HepG2 (cell line): ENCODE measurements around the gene KCNAB2. TPM values are rescaled to one million over a fixed set of nuclear protein-coding genes. Genes with fewer than 3 reads are reported as not detected.

Experiments
- ATAC-seq: fragments of 200-7000 bp; cut with Tn5 transposase; 3 replicates; pipeline ENCODE4 v1.9.1; 2020; ENCODE audit warnings: mild to moderate bottlenecking, moderate library complexity
- BruUV-seq: library from RNA; stranded (reverse); fragments of 400-500 nt; replicated peaks from 2 replicates; lab custom pipeline; 2021; lab: Mats Ljungman, UMichigan
- CTCF ChIA-PET: fragments of 300-600 bp; formaldehyde crosslinking; extraction: SDS; loops from one replicate; lab custom pipeline; 2021; ENCODE audit warnings: low total read pairs, inconsistent platforms, low intra/inter-chr PET ratio; lab: Yijun Ruan, JAX
- POLR2A ChIA-PET: fragments of 350-600 bp; sonication (Branson Sonifier 250); formaldehyde crosslinking; loops from one replicate; lab custom pipeline; 2020; ENCODE audit warnings: antibody characterized with exemption, inconsistent platforms; lab: Yijun Ruan, JAX
- DNase-seq: peaks from one replicate; pipeline ENCODE4 v3.0.0-alpha.2; 2015; ENCODE audit warnings: low spot score
- FAIRE-seq: peaks from 3 replicates; lab custom pipeline; 2011; peaks lifted over from hg19 to GRCh38; lab: Jason Lieb, UNC
- H2AFZ ChIP-seq: one replicate; pipeline ENCODE4 v1.6.1; 2011; ENCODE audit warnings: low read length, inconsistent platforms
- H3K27ac ChIP-seq: fragments of 300-600 bp; 3 replicates; pipeline ENCODE4 v1.8.0; 2011; ENCODE audit warnings: mixed run types, mild to moderate bottlenecking, mixed read lengths, low read length, inconsistent platforms; ENCODE audit not compliant: insufficient read depth; ENCODE audit errors: extremely low read length
- H3K27me3 ChIP-seq, 2 experiments: fragments of 200-600 bp in 1 of 2; 2 replicates in 1 of 2; 3 replicates in 1 of 2; pipeline versions ENCODE4 v1.6.0 to v1.8.0; 2011; ENCODE audit warnings: low read length in 2 of 2, mild to moderate bottlenecking in 2 of 2, moderate library complexity in 2 of 2, inconsistent platforms in 1 of 2; ENCODE audit not compliant: insufficient read depth in 2 of 2, control insufficient read depth in 1 of 2
- H3K36me3 ChIP-seq, 2 experiments: fragments of 200-600 bp in 1 of 2; replicated peaks in 1 of 2; 2 replicates in 1 of 2; 3 replicates in 1 of 2; pipeline versions ENCODE4 v1.5.1 to v1.8.0; 2011; ENCODE audit warnings: low read length in 2 of 2, inconsistent platforms in 1 of 2; ENCODE audit not compliant: insufficient read depth in 2 of 2, control insufficient read depth in 1 of 2
- H3K4me1 ChIP-seq: 2 replicates; pipeline ENCODE4 v1.5.1; 2012; ENCODE audit warnings: low read length, inconsistent platforms; ENCODE audit not compliant: insufficient read depth
- H3K4me2 ChIP-seq: 2 replicates; pipeline ENCODE4 v1.6.0; 2011; ENCODE audit warnings: low read depth, low read length, inconsistent platforms
- H3K4me3 ChIP-seq, 3 experiments: fragments of 200-600 bp in 1 of 3; sonication (generic), shearing (Covaris generic) in 1 of 3; replicated peaks in 1 of 3; 2 replicates each; pipeline ENCODE4 v1.5.1; 2011 to 2016; ENCODE audit warnings: low read length in 3 of 3, inconsistent platforms in 2 of 3, low read depth in 2 of 3, mild to moderate bottlenecking in 2 of 3, control low read depth in 1 of 3, mixed read lengths in 1 of 3; ENCODE audit not compliant: insufficient read depth in 1 of 3
- H3K79me2 ChIP-seq: one replicate; pipeline ENCODE4 v1.6.1; 2011; ENCODE audit warnings: low read length, inconsistent platforms; ENCODE audit not compliant: insufficient read depth
- H3K9ac ChIP-seq: 2 replicates; pipeline ENCODE4 v1.6.0; 2011; ENCODE audit warnings: mild to moderate bottlenecking, low read depth, low read length, inconsistent platforms; ENCODE audit not compliant: insufficient read depth
- H3K9me3 ChIP-seq: 2 replicates; pipeline ENCODE4 v1.5.1; 2012; ENCODE audit warnings: mild to moderate bottlenecking, low read length
- H4K20me1 ChIP-seq: 2 replicates; pipeline ENCODE4 v1.6.0; 2011; ENCODE audit warnings: inconsistent platforms, mild to moderate bottlenecking, low read length, moderate library complexity; ENCODE audit not compliant: insufficient read depth
- KDM4B ChIP-seq: sonication (generic); formaldehyde crosslinking; IDR thresholded peaks from 2 replicates; pipeline ENCODE4 v1.4.0; 2020; ENCODE audit warnings: missing genetic modification reagents
- MED1 ChIP-seq: sonication (generic); formaldehyde crosslinking; IDR thresholded peaks from 2 replicates; pipeline ENCODE4 v1.4.0; 2020; ENCODE audit warnings: missing genetic modification reagents
- RXRA ChIP-seq: sonication (generic); formaldehyde crosslinking; IDR thresholded peaks from 2 replicates; pipeline ENCODE4 v1.5.1; 2020; ENCODE audit warnings: missing genetic modification reagents
- ZBTB3 ChIP-seq: sonication (generic); formaldehyde crosslinking; IDR thresholded peaks from 2 replicates; pipeline ENCODE4 v1.4.0; 2020; ENCODE audit warnings: low read depth, mild to moderate bottlenecking, moderate library complexity, missing genetic modification reagents, borderline replicate concordance
- ZNF121 ChIP-seq: sonication (generic); formaldehyde crosslinking; IDR thresholded peaks from 2 replicates; pipeline ENCODE4 v1.5.0; 2020; ENCODE audit warnings: mild to moderate bottlenecking, missing genetic modification reagents
- ZNF484 ChIP-seq: sonication (generic); formaldehyde crosslinking; IDR thresholded peaks from 2 replicates; pipeline ENCODE4 v1.5.1; 2020; ENCODE audit warnings: mild to moderate bottlenecking, low read depth, missing genetic modification reagents, borderline replicate concordance
- ZNF552 ChIP-seq: sonication (generic); formaldehyde crosslinking; IDR thresholded peaks from 2 replicates; pipeline ENCODE4 v1.9.0; 2022; ENCODE audit warnings: missing genetic modification reagents, mild to moderate bottlenecking, borderline replicate concordance
- ZNF790 ChIP-seq: sonication (generic); formaldehyde crosslinking; IDR thresholded peaks from 2 replicates; pipeline ENCODE4 v1.8.0; 2022; ENCODE audit warnings: missing genetic modification reagents, mild to moderate bottlenecking, borderline replicate concordance
- WGBS: methylation state at CpG from one replicate; pipeline ENCODE4 v1.1.6; 2017; ENCODE audit warnings: low lambda C conversion rate; 5-methylcytosine and 5-hydroxymethylcytosine counted together
- in situ Hi-C: cut with HindIII; loops from 2 replicates; pipeline ENCODE4 v1.10.0; 2017; ENCODE audit warnings: low pct_unique_long_range_greater_than_20kb; ENCODE audit not compliant: extremely low pct_ligation_motif_present
- intact Hi-C: fragments of 100-400 bp; cut with micrococcal nuclease; formaldehyde crosslinking; loops from one replicate; pipeline ENCODE4 v1.10.0; 2022; ENCODE audit not compliant: unreplicated experiment
- polyA plus RNA-seq, 8 experiments: library from polyadenylated mRNA; depleted of rRNA in 3 of 8; stranded (reverse) in 7 of 8; unstranded in 1 of 8; fragments of >200 nt; fragmentation: Illumina TruSeq in 4 of 8; extraction: Trizol in 4 of 8; gene quantifications; 2 replicates each; pipeline versions ENCODE4 v1.2.1 to v1.2.3, GENCODE V29; 2011 to 2016; ENCODE audit warnings: low read depth in 4 of 8, missing spikeins in 1 of 8, mixed read lengths in 1 of 8; ENCODE audit not compliant: insufficient read depth in 1 of 8
- total RNA-seq, 5 experiments: library from RNA; depleted of rRNA; stranded (reverse); fragments of >200 nt; fragmentation: Illumina TruSeq; extraction: Trizol; gene quantifications; 2 replicates each; pipeline ENCODE4 v1.2.3, GENCODE V29; 2016; ENCODE audit warnings: low read depth in 1 of 5
- TF ChIP-seq, protein P1 (sequence below): sonication (generic); formaldehyde crosslinking; IDR thresholded peaks from 2 replicates; pipeline ENCODE4 v1.5.0; 2020; ENCODE audit warnings: mild to moderate bottlenecking, missing genetic modification reagents, borderline replicate concordance

KCNAB2 gene
- total and polyA plus RNA-seq, 2 of the 13 experiments (the other 11 are each of a cell fraction or from before 2014, with no cell fraction given) = 6.2 to 8.8 TPM

DNA sequence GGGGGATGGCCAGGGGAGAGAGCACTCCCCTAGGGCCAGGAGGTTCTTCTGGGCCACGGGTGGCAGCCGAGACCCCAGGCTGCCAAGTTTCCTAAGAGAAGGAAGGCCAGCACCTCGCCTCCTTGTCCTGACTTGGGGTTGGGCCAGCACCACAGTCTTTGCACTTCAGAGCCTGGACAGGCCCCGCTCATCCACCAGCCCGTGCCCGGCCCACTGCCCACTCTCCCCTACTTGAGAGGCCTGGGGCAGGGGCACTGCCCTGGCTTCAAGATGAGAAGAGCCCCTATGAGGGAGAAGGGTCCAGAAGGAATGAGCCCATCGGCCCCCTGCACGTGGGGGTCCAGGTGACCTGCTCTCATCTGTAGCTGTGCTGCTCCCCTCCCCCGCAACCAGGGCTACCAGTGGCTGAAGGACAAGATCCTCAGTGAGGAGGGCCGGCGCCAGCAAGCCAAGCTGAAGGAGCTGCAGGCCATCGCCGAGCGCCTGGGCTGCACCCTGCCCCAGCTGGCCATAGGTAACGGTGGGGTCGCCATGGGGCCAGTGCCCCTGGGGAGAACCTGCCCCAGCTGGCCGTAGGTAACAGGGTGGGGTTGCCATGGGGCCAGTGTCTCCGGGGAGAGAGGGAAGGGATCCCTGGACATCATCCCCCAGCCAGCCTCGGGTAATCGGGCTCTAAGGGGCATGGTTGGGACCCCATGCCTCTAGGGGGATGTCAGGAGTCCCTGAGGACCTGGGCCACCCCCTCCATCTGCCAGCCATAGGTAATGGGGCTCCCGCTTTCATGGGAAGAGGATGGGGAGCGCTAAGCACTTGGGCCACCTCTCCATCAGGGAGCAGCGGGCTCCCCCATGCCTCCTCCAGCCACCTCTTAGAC is 50.8 kb downstream of the KCNAB2 start:
- Histone ChIP-seq H3K4me2 (no peak overlapping the region), H3K9ac (no peak overlapping the region), H3K27ac (no peak overlapping the region), H3K4me3 (no peak overlapping the region), H3K27me3 (peaks cover 2 to 13% of the 10 kb centered on the region in 2 experiments; a peak in 3 of 5 replicates), H3K4me1 (no peaks in the 10 kb centered on the region), H4K20me1 (no peaks in the 10 kb centered on the region), H3K79me2 (no peaks in the 10 kb centered on the region), H3K36me3 (no peaks in the 10 kb centered on the region)
- BruUV-seq = no TSS peak
- ATAC-seq (no peak), FAIRE-seq (no peak)
- POLR2A ChIA-PET = no interaction called here
- in situ Hi-C loops = no loop called here
- intact Hi-C loops = no loop called here
- TF ChIP-seq MED1 (CRISPR knock-in tag) (no peak), RXRA (CRISPR knock-in tag) (no peak), ZBTB3 (CRISPR knock-in tag) (no peak), ZNF552 (CRISPR knock-in tag) (no peak), ZNF121 (no peak), ZNF790 (CRISPR knock-in tag) (no peak), ZNF484 (CRISPR knock-in tag) (no peak), KDM4B (CRISPR knock-in tag) (no peak)
- TF ChIP-seq, protein P1, sequence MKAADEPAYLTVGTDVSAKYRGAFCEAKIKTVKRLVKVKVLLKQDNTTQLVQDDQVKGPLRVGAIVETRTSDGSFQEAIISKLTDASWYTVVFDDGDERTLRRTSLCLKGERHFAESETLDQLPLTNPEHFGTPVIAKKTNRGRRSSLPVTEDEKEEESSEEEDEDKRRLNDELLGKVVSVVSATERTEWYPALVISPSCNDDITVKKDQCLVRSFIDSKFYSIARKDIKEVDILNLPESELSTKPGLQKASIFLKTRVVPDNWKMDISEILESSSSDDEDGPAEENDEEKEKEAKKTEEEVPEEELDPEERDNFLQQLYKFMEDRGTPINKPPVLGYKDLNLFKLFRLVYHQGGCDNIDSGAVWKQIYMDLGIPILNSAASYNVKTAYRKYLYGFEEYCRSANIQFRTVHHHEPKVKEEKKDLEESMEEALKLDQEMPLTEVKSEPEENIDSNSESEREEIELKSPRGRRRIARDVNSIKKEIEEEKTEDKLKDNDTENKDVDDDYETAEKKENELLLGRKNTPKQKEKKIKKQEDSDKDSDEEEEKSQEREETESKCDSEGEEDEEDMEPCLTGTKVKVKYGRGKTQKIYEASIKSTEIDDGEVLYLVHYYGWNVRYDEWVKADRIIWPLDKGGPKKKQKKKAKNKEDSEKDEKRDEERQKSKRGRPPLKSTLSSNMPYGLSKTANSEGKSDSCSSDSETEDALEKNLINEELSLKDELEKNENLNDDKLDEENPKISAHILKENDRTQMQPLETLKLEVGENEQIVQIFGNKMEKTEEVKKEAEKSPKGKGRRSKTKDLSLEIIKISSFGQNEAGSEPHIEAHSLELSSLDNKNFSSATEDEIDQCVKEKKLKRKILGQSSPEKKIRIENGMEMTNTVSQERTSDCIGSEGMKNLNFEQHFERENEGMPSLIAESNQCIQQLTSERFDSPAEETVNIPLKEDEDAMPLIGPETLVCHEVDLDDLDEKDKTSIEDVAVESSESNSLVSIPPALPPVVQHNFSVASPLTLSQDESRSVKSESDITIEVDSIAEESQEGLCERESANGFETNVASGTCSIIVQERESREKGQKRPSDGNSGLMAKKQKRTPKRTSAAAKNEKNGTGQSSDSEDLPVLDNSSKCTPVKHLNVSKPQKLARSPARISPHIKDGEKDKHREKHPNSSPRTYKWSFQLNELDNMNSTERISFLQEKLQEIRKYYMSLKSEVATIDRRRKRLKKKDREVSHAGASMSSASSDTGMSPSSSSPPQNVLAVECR (CRISPR knock-in tag) = no peak
- TF ChIP-seq, all 625 proteins: peak for 0
- 83% methylated on average over 13 of the region's 23 CpGs for WGBS
- CTCF ChIA-PET = no interaction called here
- no peak for DNase-seq
- Histone ChIP-seq H3K9me3 (no peaks in the 10 kb centered on the region), H2AFZ (no peak overlapping the region)
